Ishikawa (cell line): Measurements from ENCODE around the gene LMOD3.

Source experiments
- CEBPB ChIP-seq: IDR thresholded peaks from 2 replicates; pipeline ENCODE4 v1.6.1; 2012
- CREB1 ChIP-seq: IDR thresholded peaks from 2 replicates; pipeline ENCODE4 v1.6.1; 2012; ENCODE audit warnings: low read depth
- EP300 ChIP-seq: IDR thresholded peaks from 2 replicates; pipeline ENCODE4 v1.6.1; 2012; ENCODE audit warnings: borderline replicate concordance
- FOXM1 ChIP-seq: IDR thresholded peaks from 2 replicates; pipeline ENCODE4 v1.6.1; 2012; ENCODE audit warnings: low read depth, borderline replicate concordance
- MAX ChIP-seq: IDR thresholded peaks from 2 replicates; pipeline ENCODE4 v1.6.1; 2012
- NFIC ChIP-seq: IDR thresholded peaks from 2 replicates; pipeline ENCODE4 v1.6.1; 2012
- RAD21 ChIP-seq: IDR thresholded peaks from 2 replicates; pipeline ENCODE4 v1.6.1; 2012; ENCODE audit warnings: low read depth
- REST ChIP-seq: IDR thresholded peaks from 2 replicates; pipeline ENCODE4 v1.6.1; 2012; ENCODE audit warnings: low read depth, mild to moderate bottlenecking
- TAF1 ChIP-seq: IDR thresholded peaks from 2 replicates; pipeline ENCODE4 v1.6.1; 2012; ENCODE audit warnings: low read depth, mild to moderate bottlenecking
- TCF12 ChIP-seq: IDR thresholded peaks from 2 replicates; pipeline ENCODE4 v1.6.1; 2012; ENCODE audit warnings: low read depth
- YY1 ChIP-seq: IDR thresholded peaks from 2 replicates; pipeline ENCODE4 v1.6.1; 2012; ENCODE audit warnings: low read depth

GRCh38 chr3:69141313-69141712 is 18.9 kb upstream of the LMOD3 start:
- no peak for TF ChIP-seq REST
- TF ChIP-seq EP300: no peak
- TF ChIP-seq RAD21: no peak
- no peak for TF ChIP-seq NFIC
- no peak for TF ChIP-seq TAF1
- no peak for TF ChIP-seq CREB1
- no peak for TF ChIP-seq FOXM1
- no peak for TF ChIP-seq CEBPB
- no peak for TF ChIP-seq TCF12
- no peak for TF ChIP-seq MAX
- no peak for TF ChIP-seq YY1
